NCI-H748 (cell line): ENCODE results near the gene ASB3.
"Not testable (repeated sequence)": the region's sequence is repeated elsewhere in the genome, so short reads cannot be mapped to it uniquely, and the experiment has no call there.

Experiments
- DNase-seq: peaks from one replicate; lab custom pipeline; 2025; ENCODE audit not compliant: unreplicated experiment; lab: John Stamatoyannopoulos, UW

Gene ASB3

GRCh38 chr2:53787614-53788289 lies 999 bp upstream of the ASB3 start:
- no peak for DNase-seq

GRCh38 chr2:53786352-53786704 lies 425 bp downstream of the ASB3 start:
- DNase-seq = peak; percentile 43

- DNase-seq = no peak
Measured at GRCh38 chr2:53785366-53785765, 1.4 kb downstream of the ASB3 start.

- no peak for DNase-seq
Measured at GRCh38 chr2:53784436-53784835, 2.3 kb downstream of the ASB3 start.

- no peak for DNase-seq
Measured at GRCh38 chr2:53782676-53783075, 4.1 kb downstream of the ASB3 start.

GRCh38 chr2:53780056-53780455 lies 6.7 kb downstream of the ASB3 start:
- DNase-seq = no peak

GRCh38 chr2:53778536-53779162 lies 8.1 kb downstream of the ASB3 start:
- DNase-seq = no peak

- DNase-seq = no peak
Measured at GRCh38 chr2:53777134-53777533, 9.6 kb downstream of the ASB3 start.

- DNase-seq = no peak
Measured at GRCh38 chr2:53770264-53770663, 16.5 kb downstream of the ASB3 start.

- no peak for DNase-seq
Measured at GRCh38 chr2:53769318-53769945, 17.3 kb downstream of the ASB3 start.

GRCh38 chr2:53768242-53768542 lies 18.6 kb downstream of the ASB3 start:
- DNase-seq = peak; percentile 54

GRCh38 chr2:53767405-53768241 lies 19.1 kb downstream of the ASB3 start, which contains the start of gene CHAC2:
Gene CHAC2 (plus strand): TSS chr2:53767804. CDS start chr2:53767887, 83 bp downstream.
- peak; percentile 80 for DNase-seq

- DNase-seq = no peak
Measured at GRCh38 chr2:53765767-53766166, 21.0 kb downstream of the ASB3 start.

- not testable (repeated sequence) for DNase-seq
Measured at GRCh38 chr2:53757206-53757605, 29.5 kb downstream of the ASB3 start.

- no peak for DNase-seq
Measured at GRCh38 chr2:53756644-53757043, 30.1 kb downstream of the ASB3 start.

GRCh38 chr2:53755121-53755520 lies 31.6 kb downstream of the ASB3 start:
- DNase-seq = no peak

GRCh38 chr2:53753041-53753440 lies 33.7 kb downstream of the ASB3 start:
- no peak for DNase-seq

- DNase-seq = no peak
Measured at GRCh38 chr2:53752385-53752784, 34.4 kb downstream of the ASB3 start.

GRCh38 chr2:53751728-53752127 lies 35.0 kb downstream of the ASB3 start:
- no peak for DNase-seq

- no peak for DNase-seq
Measured at GRCh38 chr2:53750041-53750768, 36.5 kb downstream of the ASB3 start.
